GM10248 (cell line): ENCODE data around the gene SLC25A19.
A peak's percentile ranks its signal among the peaks of the same experiment; 100 is the strongest.

Experiments
- CTCF ChIA-PET: fragments of 300-600 bp; sonication (Branson Sonifier 250); formaldehyde crosslinking; extraction: SDS; loops from one replicate; lab custom pipeline; 2021; ENCODE audit warnings: antibody characterized with exemption; lab: Yijun Ruan, JAX
- POLR2A ChIA-PET: fragments of 350-650 bp; sonication (Branson Sonifier 250); formaldehyde crosslinking; extraction: SDS; loops from one replicate; lab custom pipeline; 2020; ENCODE audit warnings: antibody characterized with exemption; lab: Yijun Ruan, JAX
- DNase-seq: peaks from one replicate; pipeline ENCODE4 v3.0.0; 2012; ENCODE audit errors: extremely low spot score
- CTCF ChIP-seq: IDR thresholded peaks from 2 replicates; pipeline ENCODE4 v1.5.1; 2012; ENCODE audit warnings: mild to moderate bottlenecking, low read depth; ENCODE audit errors: extremely low read depth, missing control alignments, control extremely low read depth

The SLC25A19 gene

GRCh38 chr17:75238020-75238580 is 51.1 kb downstream of the SLC25A19 start:
- DNase-seq: no peak
- POLR2A ChIA-PET: no interaction called here
- no peak for TF ChIP-seq CTCF
- CTCF ChIA-PET: interaction anchor here (0.7 to 7.4 kb wide), 9 partner anchors 11 to 277 kb away, joined by 3 to 87 read pairs (median 9); partner anchors contain the start of genes GGA3, MIF4GD and MRPS7

GRCh38 chr17:75237100-75238014 is 51.9 kb downstream of the SLC25A19 start:
- TF ChIP-seq CTCF: no peak
- ChIA-PET CTCF (interaction anchor here (0.7 to 7.4 kb wide), 9 partner anchors 11 to 276 kb away, joined by 3 to 87 read pairs (median 7); partner anchors contain the start of genes GGA3, MIF4GD and MRPS7), POLR2A (interaction anchor here (0.5 to 0.7 kb wide), 2 partner anchors 51 to 231 kb away, joined by 5 read pairs; no protein-coding TSS in a partner anchor)
- no peak for DNase-seq

GRCh38 chr17:75232786-75233185 is 56.4 kb downstream of the SLC25A19 start:
- ChIA-PET CTCF (interaction anchor here (1.4 to 13.5 kb wide), 2 partner anchors 7 to 38 kb away, joined by 4 to 87 read pairs; partner anchors contain the start of gene MIF4GD), POLR2A (no interaction called here)
- DNase-seq: peak; percentile 9
- TF ChIP-seq CTCF: no peak

- no peak for DNase-seq
- TF ChIP-seq CTCF: no peak
- ChIA-PET CTCF (interaction anchor here (1.0 to 13.5 kb wide), 4 partner anchors 8 to 39 kb away, joined by 4 to 87 read pairs (median 10); partner anchors contain the start of gene MIF4GD), POLR2A (interaction anchor here (0.6 kb wide), 1 partner anchor 293 kb away, joined by 3 read pairs; no protein-coding TSS in a partner anchor)
These were observed 57.3 kb downstream of the SLC25A19 start for GRCh38 chr17:75231741-75232464.

- CTCF ChIA-PET: interaction anchor here (1.0 to 13.5 kb wide), 5 partner anchors 9 to 46 kb away, joined by 3 to 87 read pairs (median 7); no protein-coding TSS in a partner anchor
- TF ChIP-seq CTCF: no peak
- POLR2A ChIA-PET: interaction anchor here (1.5 kb wide), 1 partner anchor 12 kb away, joined by 3 read pairs; no protein-coding TSS in a partner anchor
- DNase-seq: peak; percentile 6
These were observed 58.2 kb downstream of the SLC25A19 start for GRCh38 chr17:75231071-75231470.
